ENCODE data around the gene ANTXR1.

Gene ANTXR1

GRCh38 chr2:69188182-69188900, 175.4 kb downstream of the ANTXR1 start:
- no peak for DNase-seq

- DNase-seq: no peak
Measured at GRCh38 chr2:69190743-69191404, 177.9 kb downstream of the ANTXR1 start.

GRCh38 chr2:69191634-69192033, 178.7 kb downstream of the ANTXR1 start:
- no peak for DNase-seq

GRCh38 chr2:69192176-69192945, 179.4 kb downstream of the ANTXR1 start:
- no peak for DNase-seq

- DNase-seq: no peak
Measured at GRCh38 chr2:69195706-69196105, 182.7 kb downstream of the ANTXR1 start.

- DNase-seq: no peak
Measured at GRCh38 chr2:69196327-69197117, 183.5 kb downstream of the ANTXR1 start.

- DNase-seq: no peak
Measured at GRCh38 chr2:69200107-69200520, 187.1 kb downstream of the ANTXR1 start.

- no peak for DNase-seq
Measured at GRCh38 chr2:69201259-69201658, 188.3 kb downstream of the ANTXR1 start.

GRCh38 chr2:69202327-69202726, 189.3 kb downstream of the ANTXR1 start:
- no peak for DNase-seq

GRCh38 chr2:69203166-69203985, 190.4 kb downstream of the ANTXR1 start:
- DNase-seq: no peak

- no peak for DNase-seq
Measured at GRCh38 chr2:69204654-69205053, 191.7 kb downstream of the ANTXR1 start.

- no peak for DNase-seq
Measured at GRCh38 chr2:69205076-69205475, 192.1 kb downstream of the ANTXR1 start.

GRCh38 chr2:69205491-69205890, 192.5 kb downstream of the ANTXR1 start:
- no peak for DNase-seq

GRCh38 chr2:69208023-69208595, 195.1 kb downstream of the ANTXR1 start:
- no peak for DNase-seq

GRCh38 chr2:69209482-69209881, 196.5 kb downstream of the ANTXR1 start:
- DNase-seq: no peak

GRCh38 chr2:69210385-69210784, 197.4 kb downstream of the ANTXR1 start:
- no peak for DNase-seq

GRCh38 chr2:69211048-69211447, 198.1 kb downstream of the ANTXR1 start:
- DNase-seq: no peak

- no peak for DNase-seq
Measured at GRCh38 chr2:69211686-69212085, 198.7 kb downstream of the ANTXR1 start.

- DNase-seq: no peak
Measured at GRCh38 chr2:69212238-69213028, 199.5 kb downstream of the ANTXR1 start.

- DNase-seq: no peak
Measured at GRCh38 chr2:69213201-69213600, 200.2 kb downstream of the ANTXR1 start.

- DNase-seq: no peak
Measured at GRCh38 chr2:69213782-69214181, 200.8 kb downstream of the ANTXR1 start.

Data from NCI-H187 treated with DMSO at 0.1 percent for 48 hours (cell line).